ENCODE results near the gene IMPA2. TPM values are rescaled to one million over a fixed set of nuclear protein-coding genes. Genes with fewer than 3 reads are reported as not detected.

IMPA2 gene
- total RNA-seq, 1 experiment from 2014 or later: 37.6 TPM

DNA sequence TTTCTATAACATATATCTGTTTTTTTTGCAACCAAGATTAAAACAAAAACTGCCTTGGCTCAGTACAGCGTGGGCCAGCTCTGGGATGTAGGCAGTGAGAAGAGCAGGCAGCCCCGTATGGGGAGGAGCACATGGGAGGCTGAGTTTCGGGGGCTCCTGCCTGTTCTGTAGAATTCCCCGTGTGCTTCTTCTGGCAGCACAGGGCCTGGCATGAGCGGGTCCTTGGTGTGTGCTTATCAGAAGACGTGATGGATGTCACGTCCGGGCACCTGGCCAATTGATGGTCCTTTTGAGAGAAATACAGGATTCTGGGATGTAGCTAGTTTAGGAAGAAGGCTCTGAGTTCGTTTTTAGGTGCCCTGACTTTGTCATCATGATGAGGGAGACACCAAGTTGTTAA is 16.2 kb downstream of the IMPA2 start:
- Histone ChIP-seq H3K9me3 (ENCODE audit: control insufficient read depth, insufficient read depth, low read depth, low read length) (no peaks in the 10 kb centered on the region), H3K4me3 (ENCODE audit: low read depth in 2 of 2, low read length in 2 of 2) (no peak overlapping the region), H3K27me3 (ENCODE audit: control insufficient read depth, insufficient read depth, low read length) (no peaks in the 10 kb centered on the region), H3K27ac (ENCODE audit: low read length) (no peak overlapping the region), H3K36me3 (ENCODE audit: control insufficient read depth, insufficient read depth, low read length) (no peaks in the 10 kb centered on the region), H3K4me1 (ENCODE audit: control insufficient read depth, insufficient read depth, low read length) (peaks cover 8% of the 10 kb centered on the region; the same call in 1 of the 2 replicates)
- ChIA-PET CTCF (interaction anchor here (4.0 kb wide), 1 partner anchor 59 kb away, joined by 35 read pairs; no protein-coding TSS in a partner anchor), POLR2A (no interaction called here)
- ATAC-seq (no peak), DNase-seq (ENCODE audit: low read depth, low spot score) (no peak)
- intact Hi-C loops (cut with micrococcal nuclease; ENCODE audit: unreplicated experiment) (no loop called here), in situ Hi-C loops (cut with HindIII; ENCODE audit: low pct_unique_long_range_greater_than_20kb, low sequenced_read_pairs) (no loop called here)
- BruUV-seq (replicated peaks): no TSS peak
- TF ChIP-seq POLR2AphosphoS5 (IDR thresholded peaks at IDR 0.05; ENCODE audit: low read depth, low read length) (no peak), SIN3A (IDR thresholded peaks at IDR 0.05; ENCODE audit: borderline replicate concordance, insufficient read depth, low read depth, low read length) (no peak), TCF7L2 (IDR thresholded peaks at IDR 0.05; ENCODE audit: low read depth, low read length) (no peak)
- TF ChIP-seq, protein P1, sequence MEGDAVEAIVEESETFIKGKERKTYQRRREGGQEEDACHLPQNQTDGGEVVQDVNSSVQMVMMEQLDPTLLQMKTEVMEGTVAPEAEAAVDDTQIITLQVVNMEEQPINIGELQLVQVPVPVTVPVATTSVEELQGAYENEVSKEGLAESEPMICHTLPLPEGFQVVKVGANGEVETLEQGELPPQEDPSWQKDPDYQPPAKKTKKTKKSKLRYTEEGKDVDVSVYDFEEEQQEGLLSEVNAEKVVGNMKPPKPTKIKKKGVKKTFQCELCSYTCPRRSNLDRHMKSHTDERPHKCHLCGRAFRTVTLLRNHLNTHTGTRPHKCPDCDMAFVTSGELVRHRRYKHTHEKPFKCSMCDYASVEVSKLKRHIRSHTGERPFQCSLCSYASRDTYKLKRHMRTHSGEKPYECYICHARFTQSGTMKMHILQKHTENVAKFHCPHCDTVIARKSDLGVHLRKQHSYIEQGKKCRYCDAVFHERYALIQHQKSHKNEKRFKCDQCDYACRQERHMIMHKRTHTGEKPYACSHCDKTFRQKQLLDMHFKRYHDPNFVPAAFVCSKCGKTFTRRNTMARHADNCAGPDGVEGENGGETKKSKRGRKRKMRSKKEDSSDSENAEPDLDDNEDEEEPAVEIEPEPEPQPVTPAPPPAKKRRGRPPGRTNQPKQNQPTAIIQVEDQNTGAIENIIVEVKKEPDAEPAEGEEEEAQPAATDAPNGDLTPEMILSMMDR (IDR thresholded peaks at IDR 0.05): no peak
- TF ChIP-seq, protein P2, sequence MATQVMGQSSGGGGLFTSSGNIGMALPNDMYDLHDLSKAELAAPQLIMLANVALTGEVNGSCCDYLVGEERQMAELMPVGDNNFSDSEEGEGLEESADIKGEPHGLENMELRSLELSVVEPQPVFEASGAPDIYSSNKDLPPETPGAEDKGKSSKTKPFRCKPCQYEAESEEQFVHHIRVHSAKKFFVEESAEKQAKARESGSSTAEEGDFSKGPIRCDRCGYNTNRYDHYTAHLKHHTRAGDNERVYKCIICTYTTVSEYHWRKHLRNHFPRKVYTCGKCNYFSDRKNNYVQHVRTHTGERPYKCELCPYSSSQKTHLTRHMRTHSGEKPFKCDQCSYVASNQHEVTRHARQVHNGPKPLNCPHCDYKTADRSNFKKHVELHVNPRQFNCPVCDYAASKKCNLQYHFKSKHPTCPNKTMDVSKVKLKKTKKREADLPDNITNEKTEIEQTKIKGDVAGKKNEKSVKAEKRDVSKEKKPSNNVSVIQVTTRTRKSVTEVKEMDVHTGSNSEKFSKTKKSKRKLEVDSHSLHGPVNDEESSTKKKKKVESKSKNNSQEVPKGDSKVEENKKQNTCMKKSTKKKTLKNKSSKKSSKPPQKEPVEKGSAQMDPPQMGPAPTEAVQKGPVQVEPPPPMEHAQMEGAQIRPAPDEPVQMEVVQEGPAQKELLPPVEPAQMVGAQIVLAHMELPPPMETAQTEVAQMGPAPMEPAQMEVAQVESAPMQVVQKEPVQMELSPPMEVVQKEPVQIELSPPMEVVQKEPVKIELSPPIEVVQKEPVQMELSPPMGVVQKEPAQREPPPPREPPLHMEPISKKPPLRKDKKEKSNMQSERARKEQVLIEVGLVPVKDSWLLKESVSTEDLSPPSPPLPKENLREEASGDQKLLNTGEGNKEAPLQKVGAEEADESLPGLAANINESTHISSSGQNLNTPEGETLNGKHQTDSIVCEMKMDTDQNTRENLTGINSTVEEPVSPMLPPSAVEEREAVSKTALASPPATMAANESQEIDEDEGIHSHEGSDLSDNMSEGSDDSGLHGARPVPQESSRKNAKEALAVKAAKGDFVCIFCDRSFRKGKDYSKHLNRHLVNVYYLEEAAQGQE (IDR thresholded peaks at IDR 0.05; ENCODE audit: insufficient read depth in 1 of 2, low read depth in 2 of 2, low read length in 1 of 2): no peak

DNA sequence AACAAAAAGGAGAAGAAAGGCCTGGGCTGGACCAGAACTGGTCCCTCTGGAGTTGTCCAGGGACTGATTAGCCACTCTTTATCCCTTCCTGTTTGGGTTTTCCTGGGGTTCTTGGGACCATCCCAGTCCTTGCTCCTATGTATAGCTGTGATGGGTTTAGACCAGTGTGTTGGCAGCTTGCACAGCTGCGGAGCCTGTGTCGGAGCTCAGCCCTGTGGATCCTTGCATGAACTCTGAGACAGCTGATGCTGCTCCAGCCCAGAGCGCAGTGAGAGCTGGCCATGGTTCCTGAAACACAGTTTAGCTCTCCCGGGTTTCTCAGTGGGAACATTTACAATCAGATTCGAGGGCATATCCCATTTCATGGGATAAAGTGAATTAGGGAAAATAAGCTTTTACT is 16.9 kb downstream of the IMPA2 start:
- TF ChIP-seq TCF7L2 (IDR thresholded peaks at IDR 0.05; ENCODE audit: low read depth, low read length) (no peak), SIN3A (IDR thresholded peaks at IDR 0.05; ENCODE audit: borderline replicate concordance, insufficient read depth, low read depth, low read length) (no peak), POLR2AphosphoS5 (IDR thresholded peaks at IDR 0.05; ENCODE audit: low read depth, low read length) (no peak)
- TF ChIP-seq, protein P2 (IDR thresholded peaks at IDR 0.05; ENCODE audit: insufficient read depth in 1 of 2, low read depth in 2 of 2, low read length in 1 of 2): no peak
- TF ChIP-seq, protein P1 (IDR thresholded peaks at IDR 0.05): no peak
- Histone ChIP-seq H3K4me3 (ENCODE audit: low read depth in 2 of 2, low read length in 2 of 2) (no peak overlapping the region), H3K27me3 (ENCODE audit: control insufficient read depth, insufficient read depth, low read length) (no peaks in the 10 kb centered on the region), H3K27ac (ENCODE audit: low read length) (no peak overlapping the region), H3K9me3 (ENCODE audit: control insufficient read depth, insufficient read depth, low read depth, low read length) (no peaks in the 10 kb centered on the region), H3K4me1 (ENCODE audit: control insufficient read depth, insufficient read depth, low read length) (peaks cover 8% of the 10 kb centered on the region; the same call in 1 of the 2 replicates), H3K36me3 (ENCODE audit: control insufficient read depth, insufficient read depth, low read length) (no peaks in the 10 kb centered on the region)
- in situ Hi-C loops (cut with HindIII; ENCODE audit: low pct_unique_long_range_greater_than_20kb, low sequenced_read_pairs): no loop called here
- DNase-seq (ENCODE audit: low read depth, low spot score): no peak
- no peak for ATAC-seq
- no TSS peak for BruUV-seq (replicated peaks)
- ChIA-PET POLR2A (no interaction called here), CTCF (interaction anchor here (0.6 to 1.7 kb wide), 2 partner anchors 41 to 62 kb away, joined by 7 to 11 read pairs; no protein-coding TSS in a partner anchor)
- intact Hi-C loops (cut with micrococcal nuclease; ENCODE audit: unreplicated experiment): no loop called here
